Activated CD8-positive, alpha-beta memory T cell treated with anti-CD3 and anti-CD28 coated beads, Interleukin-2, amount 50 U/mL, for 24 hours (primary cell): ENCODE results near the gene TAL1.
"Not testable (repeated sequence)": the region's sequence is repeated elsewhere in the genome, so short reads cannot be mapped to it uniquely, and the experiment has no call there.

Experiments used
- DNase-seq: peaks from one replicate; pipeline ENCODE4 v3.0.0-alpha.2; 2020; ENCODE audit errors: extremely low read depth

TAL1 gene

GRCh38 chr1:47232187-47232874 is at the start of gene TAL1:
Gene TAL1, minus strand, starts transcription at chr1:47232225. Its CDS starts 6,337 bp downstream, at chr1:47225888.
- DNase-seq, result no peak

- DNase-seq, result no peak
Observed at GRCh38 chr1:47280142-47280541, 48.1 kb upstream of the TAL1 start.

GRCh38 chr1:47276850-47277249 is 44.8 kb upstream of the TAL1 start:
- no peak for DNase-seq

- not testable (repeated sequence) for DNase-seq
Observed at GRCh38 chr1:47275811-47276210, 43.8 kb upstream of the TAL1 start.

- not testable (repeated sequence) for DNase-seq
Observed at GRCh38 chr1:47265529-47265928, 33.5 kb upstream of the TAL1 start.

- no peak for DNase-seq
Observed at GRCh38 chr1:47262787-47263413, 30.9 kb upstream of the TAL1 start.

- no peak for DNase-seq
Observed at GRCh38 chr1:47257224-47257623, 25.2 kb upstream of the TAL1 start.

- no peak for DNase-seq
Observed at GRCh38 chr1:47252795-47253194, 20.8 kb upstream of the TAL1 start.

- DNase-seq, result no peak
Observed at GRCh38 chr1:47252369-47252768, 20.3 kb upstream of the TAL1 start.

GRCh38 chr1:47249755-47250154 is 17.7 kb upstream of the TAL1 start:
- no peak for DNase-seq

- no peak for DNase-seq
Observed at GRCh38 chr1:47244339-47244862, 12.4 kb upstream of the TAL1 start.

GRCh38 chr1:47243910-47244309 is 11.9 kb upstream of the TAL1 start:
- DNase-seq, result no peak

- no peak for DNase-seq
Observed at GRCh38 chr1:47241114-47242113, 9.4 kb upstream of the TAL1 start.

GRCh38 chr1:47238935-47239592 is 7.0 kb upstream of the TAL1 start:
- DNase-seq, result no peak

- no peak for DNase-seq
Observed at GRCh38 chr1:47235806-47236205, 3.8 kb upstream of the TAL1 start.

- no peak for DNase-seq
Observed at GRCh38 chr1:47235241-47235681, 3.2 kb upstream of the TAL1 start.

GRCh38 chr1:47233186-47233585 is 1.2 kb upstream of the TAL1 start:
- DNase-seq, result no peak

- no peak for DNase-seq
Observed at GRCh38 chr1:47231301-47232186, 481 bp downstream of the TAL1 start.

- no peak for DNase-seq
Observed at GRCh38 chr1:47230692-47231300, 1.2 kb downstream of the TAL1 start.
